HG03439 (cell line): ENCODE results near the gene SEC14L1.

Experiments
- ATAC-seq: cut with Tn5 transposase; IDR thresholded peaks from one replicate; pipeline ENCODE4 v1.9.1; 2021; ENCODE audit warnings: mild to moderate bottlenecking, moderate library complexity; ENCODE audit not compliant: unreplicated experiment

Gene SEC14L1

GRCh38 chr17:77160875-77161530 lies 20.2 kb downstream of the SEC14L1 start:
- ATAC-seq: no peak

GRCh38 chr17:77161953-77162352 lies 21.2 kb downstream of the SEC14L1 start:
- ATAC-seq: no peak

- ATAC-seq: no peak
Observed at GRCh38 chr17:77163001-77163400, 22.2 kb downstream of the SEC14L1 start.

GRCh38 chr17:77163511-77164280 lies 22.9 kb downstream of the SEC14L1 start:
- no peak for ATAC-seq

- ATAC-seq: no peak
Observed at GRCh38 chr17:77164483-77165091, 23.8 kb downstream of the SEC14L1 start.

- ATAC-seq: no peak
Observed at GRCh38 chr17:77165577-77165976, 24.8 kb downstream of the SEC14L1 start.

GRCh38 chr17:77167472-77168306 lies 26.9 kb downstream of the SEC14L1 start:
- ATAC-seq: no peak

- ATAC-seq: no peak
Observed at GRCh38 chr17:77173104-77173503, 32.3 kb downstream of the SEC14L1 start.

- ATAC-seq: no peak
Observed at GRCh38 chr17:77174928-77175661, 34.3 kb downstream of the SEC14L1 start.

GRCh38 chr17:77177002-77177741 lies 36.4 kb downstream of the SEC14L1 start:
- ATAC-seq: no peak

- ATAC-seq: no peak
Observed at GRCh38 chr17:77178050-77178449, 37.3 kb downstream of the SEC14L1 start.

- ATAC-seq: no peak
Observed at GRCh38 chr17:77178563-77178962, 37.8 kb downstream of the SEC14L1 start.

- ATAC-seq: no peak
Observed at GRCh38 chr17:77180503-77181357, 40.0 kb downstream of the SEC14L1 start.

GRCh38 chr17:77182205-77183172 lies 41.7 kb downstream of the SEC14L1 start:
- ATAC-seq: no peak

GRCh38 chr17:77184474-77184873 lies 43.7 kb downstream of the SEC14L1 start:
- ATAC-seq: no peak

- ATAC-seq: no peak
Observed at GRCh38 chr17:77185137-77185536, 44.4 kb downstream of the SEC14L1 start.

- no peak for ATAC-seq
Observed at GRCh38 chr17:77186141-77186604, 45.4 kb downstream of the SEC14L1 start.
